ENCODE measurements around the gene TTC9.

- TF ChIP-seq ETS1 (IDR thresholded peaks at IDR 0.05) (no peak), CTCF (conservative IDR thresholded peaks at IDR 0.05; ENCODE audit: low read depth in 2 of 2) (no peak), POLR2AphosphoS5 (IDR thresholded peaks at IDR 0.05; ENCODE audit: low read depth) (no peak), JUNB (IDR thresholded peaks at IDR 0.05; ENCODE audit: unreplicated experiment) (no peak), EZH2 (IDR thresholded peaks at IDR 0.05; ENCODE audit: low read depth, unreplicated experiment) (no peak), REST (IDR thresholded peaks at IDR 0.05; ENCODE audit: unreplicated experiment) (no peak), EZH2phosphoT487 (IDR thresholded peaks at IDR 0.05; ENCODE audit: unreplicated experiment) (no peak), STAT1 (IDR thresholded peaks at IDR 0.05; ENCODE audit: unreplicated experiment) (no peak), CREB1 (CRISPR knock-in tag; IDR thresholded peaks at IDR 0.05; ENCODE audit: low read depth) (no peak)
These were observed 6.6 kb downstream of the TTC9 start for GRCh38 chr14:70648346-70648745.
